Fibroblast of skin of left biceps (primary cell): Measurements from ENCODE around the gene PDE8A.
A peak's percentile ranks its signal among the peaks of the same experiment; 100 is the strongest.

Experiments used
- DNase-seq, 2 experiments: peaks; one replicate each; pipeline ENCODE4 v3.0.0-alpha.2; 2013; ENCODE audit warnings: low read depth in 2 of 2

The PDE8A gene

GRCh38 chr15:84981711-84982300 is at the start of gene PDE8A:
PDE8A (plus strand) TSS chr15:84981856; CDS start chr15:84982163, 307 bp downstream.
- no peak for DNase-seq

- DNase-seq, result no peak
Measured at GRCh38 chr15:84934942-84935729, 46.5 kb upstream of the PDE8A start.

- DNase-seq, result no peak
Measured at GRCh38 chr15:84937144-84937543, 44.5 kb upstream of the PDE8A start.

GRCh38 chr15:84938726-84939125 is 42.9 kb upstream of the PDE8A start:
- DNase-seq, result no peak

GRCh38 chr15:84940399-84940798 is 41.3 kb upstream of the PDE8A start:
- DNase-seq, result no peak

- no peak for DNase-seq
Measured at GRCh38 chr15:84942456-84942855, 39.2 kb upstream of the PDE8A start.

- no peak for DNase-seq
Measured at GRCh38 chr15:84944311-84944710, 37.3 kb upstream of the PDE8A start.

GRCh38 chr15:84944861-84945260 is 36.8 kb upstream of the PDE8A start:
- DNase-seq, result no peak

GRCh38 chr15:84946772-84947489 is 34.7 kb upstream of the PDE8A start:
- DNase-seq, result no peak

- DNase-seq, result peak; percentile 90
Measured at GRCh38 chr15:84947947-84948830, 33.5 kb upstream of the PDE8A start.

GRCh38 chr15:84949043-84949442 is 32.6 kb upstream of the PDE8A start:
- peak in 1 of 2 experiments; percentile 35 for DNase-seq

- no peak for DNase-seq
Measured at GRCh38 chr15:84949845-84950569, 31.6 kb upstream of the PDE8A start.

GRCh38 chr15:84950570-84951111 is 31.0 kb upstream of the PDE8A start:
- DNase-seq, result no peak

GRCh38 chr15:84951736-84952135 is 29.9 kb upstream of the PDE8A start:
- no peak for DNase-seq

- no peak for DNase-seq
Measured at GRCh38 chr15:84953136-84953535, 28.5 kb upstream of the PDE8A start.

- no peak for DNase-seq
Measured at GRCh38 chr15:84953726-84954125, 27.9 kb upstream of the PDE8A start.

- peak in 1 of 2 experiments; percentile 40 for DNase-seq
Measured at GRCh38 chr15:84955089-84955848, 26.4 kb upstream of the PDE8A start.

GRCh38 chr15:84956199-84956598 is 25.5 kb upstream of the PDE8A start:
- no peak for DNase-seq

- DNase-seq, result no peak
Measured at GRCh38 chr15:84960391-84961113, 21.1 kb upstream of the PDE8A start.
